Activated naive CD4-positive, alpha-beta T cell treated with anti-CD3 and anti-CD28 coated beads, Interleukin-2, amount 50 U/mL, for 24 hours (primary cell): ENCODE measurements around the gene VTI1A.

Experiments
- H3K27ac Mint-ChIP-seq: one replicate; pipeline ENCODE4 v1.8.0; 2021; ENCODE audit warnings: mild to moderate bottlenecking, mixed read lengths
- H3K27me3 Mint-ChIP-seq: one replicate; pipeline ENCODE4 v1.8.0; 2021; ENCODE audit warnings: mixed read lengths
- H3K36me3 Mint-ChIP-seq: one replicate; pipeline ENCODE4 v1.8.0; 2021; ENCODE audit warnings: mixed read lengths
- H3K4me1 Mint-ChIP-seq: one replicate; pipeline ENCODE4 v1.8.0; 2021; ENCODE audit warnings: mixed read lengths
- H3K4me3 Mint-ChIP-seq: one replicate; pipeline ENCODE4 v1.8.0; 2021; ENCODE audit warnings: mild to moderate bottlenecking, mixed read lengths
- H3K9me3 Mint-ChIP-seq: one replicate; pipeline ENCODE4 v1.8.0; 2021; ENCODE audit warnings: mixed read lengths

Gene VTI1A

DNA sequence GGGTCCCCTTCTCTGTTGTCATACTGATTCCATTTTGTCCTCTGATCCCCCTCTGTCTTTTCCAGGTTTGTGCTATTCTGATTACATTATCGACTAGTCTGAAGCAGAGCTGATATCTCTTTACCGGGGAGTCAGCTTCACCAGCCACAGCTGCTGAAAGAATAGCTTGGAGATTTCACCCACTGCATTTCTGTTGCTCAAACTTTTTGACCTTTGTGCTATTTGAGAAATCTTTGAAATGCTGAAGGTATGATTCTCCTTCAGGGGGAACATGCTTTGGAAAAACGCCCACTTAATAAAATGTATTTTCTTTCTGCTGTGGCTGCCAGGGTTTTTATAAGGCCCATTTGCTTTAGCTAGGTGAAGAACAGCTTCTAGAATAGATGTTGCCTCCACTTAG is 305.3 kb downstream of the VTI1A start:
- H3K27me3 Mint-ChIP-seq: no peaks in the 10 kb centered on the region
- peaks cover 8% of the 10 kb centered on the region for H3K36me3 Mint-ChIP-seq
- H3K9me3 Mint-ChIP-seq: no peaks in the 10 kb centered on the region
- H3K4me3 Mint-ChIP-seq: no peak overlapping the region
- no peaks in the 10 kb centered on the region for H3K4me1 Mint-ChIP-seq
- H3K27ac Mint-ChIP-seq: no peak overlapping the region

DNA sequence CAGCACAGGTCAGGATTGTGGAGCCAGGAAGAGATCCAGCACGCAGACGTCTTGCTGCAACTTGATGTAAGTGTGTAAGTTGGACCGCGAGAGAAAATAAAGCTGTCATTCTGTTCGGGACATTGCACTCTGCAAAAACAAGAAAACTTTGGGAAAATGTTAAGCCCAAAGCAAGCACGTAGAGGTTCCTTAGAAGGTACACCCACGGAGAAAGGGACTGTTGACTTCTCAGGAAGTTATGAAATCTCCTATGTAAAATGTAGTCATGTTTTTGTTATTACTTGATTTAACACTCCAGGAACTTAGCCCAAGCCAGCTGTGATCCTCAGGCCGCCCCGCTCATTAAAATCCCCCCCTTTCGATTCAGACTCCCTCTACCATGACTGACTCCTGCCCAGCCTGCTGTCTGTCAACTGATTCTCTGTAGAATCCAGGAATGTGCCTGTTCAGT is 307.0 kb downstream of the VTI1A start:
- H3K27ac Mint-ChIP-seq: no peak overlapping the region
- peaks cover 12% of the 10 kb centered on the region for H3K36me3 Mint-ChIP-seq
- H3K9me3 Mint-ChIP-seq: no peaks in the 10 kb centered on the region
- no peak overlapping the region for H3K4me3 Mint-ChIP-seq
- H3K27me3 Mint-ChIP-seq: no peaks in the 10 kb centered on the region
- H3K4me1 Mint-ChIP-seq: no peaks in the 10 kb centered on the region

DNA sequence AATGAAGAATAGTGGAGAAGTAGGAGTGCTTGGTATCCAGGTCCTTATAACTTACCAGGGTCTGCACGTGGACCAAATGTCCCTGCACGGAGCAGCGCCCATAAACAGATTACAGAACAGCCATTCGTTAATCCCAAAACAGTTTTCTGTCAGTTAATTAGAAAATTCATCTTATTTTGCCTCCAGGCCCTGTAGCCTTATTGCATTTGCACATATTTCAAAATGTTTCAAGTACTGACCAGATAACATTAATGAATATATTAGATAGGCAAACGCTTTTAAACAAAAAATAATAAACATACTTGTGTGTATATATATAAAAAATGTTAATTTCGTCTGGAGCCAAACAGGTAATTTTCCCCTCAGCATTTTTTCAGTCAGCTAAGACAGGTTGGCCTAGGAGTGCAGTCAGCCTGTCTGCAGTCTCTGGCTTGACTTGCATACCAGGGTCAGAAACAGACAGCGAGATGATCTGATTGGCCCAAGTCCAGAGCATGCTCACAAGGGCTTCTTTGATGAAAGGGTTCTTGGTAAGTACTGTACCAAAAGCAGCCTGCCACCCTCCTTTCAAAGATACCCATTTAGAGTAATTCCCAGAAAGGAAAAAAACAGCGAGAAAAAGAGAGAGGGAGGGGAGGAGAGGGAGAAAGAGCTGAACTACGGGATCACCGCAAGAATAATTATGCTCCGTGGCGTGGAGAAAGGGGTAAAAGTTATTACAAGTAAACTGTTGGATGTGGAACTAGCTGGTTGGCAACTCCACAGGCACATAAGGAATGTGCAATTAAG is 308.6 kb downstream of the VTI1A start:
- H3K36me3 Mint-ChIP-seq: peaks cover 12% of the 10 kb centered on the region
- H3K9me3 Mint-ChIP-seq: no peaks in the 10 kb centered on the region
- no peaks in the 10 kb centered on the region for H3K27me3 Mint-ChIP-seq
- no peaks in the 10 kb centered on the region for H3K4me1 Mint-ChIP-seq
- H3K27ac Mint-ChIP-seq: no peak overlapping the region
- no peak overlapping the region for H3K4me3 Mint-ChIP-seq

DNA sequence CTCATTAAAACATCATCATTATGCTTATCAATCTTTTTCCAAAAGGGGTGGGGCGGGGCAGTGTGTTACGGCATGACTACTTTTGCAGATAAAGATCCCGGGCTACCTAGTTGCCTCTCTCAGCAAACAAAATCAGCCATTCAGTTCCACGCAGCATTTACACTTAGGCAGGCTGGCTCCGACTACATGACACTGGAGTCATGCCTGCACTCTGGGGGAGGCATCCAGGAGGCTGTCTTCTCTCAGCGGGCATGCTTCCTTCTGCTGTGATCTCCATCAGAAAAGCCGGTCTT is 309.2 kb downstream of the VTI1A start:
- Mint-ChIP-seq H3K4me3 (no peak overlapping the region), H3K36me3 (peaks cover 11% of the 10 kb centered on the region), H3K27me3 (no peaks in the 10 kb centered on the region), H3K27ac (no peak overlapping the region), H3K9me3 (no peaks in the 10 kb centered on the region), H3K4me1 (no peaks in the 10 kb centered on the region)

DNA sequence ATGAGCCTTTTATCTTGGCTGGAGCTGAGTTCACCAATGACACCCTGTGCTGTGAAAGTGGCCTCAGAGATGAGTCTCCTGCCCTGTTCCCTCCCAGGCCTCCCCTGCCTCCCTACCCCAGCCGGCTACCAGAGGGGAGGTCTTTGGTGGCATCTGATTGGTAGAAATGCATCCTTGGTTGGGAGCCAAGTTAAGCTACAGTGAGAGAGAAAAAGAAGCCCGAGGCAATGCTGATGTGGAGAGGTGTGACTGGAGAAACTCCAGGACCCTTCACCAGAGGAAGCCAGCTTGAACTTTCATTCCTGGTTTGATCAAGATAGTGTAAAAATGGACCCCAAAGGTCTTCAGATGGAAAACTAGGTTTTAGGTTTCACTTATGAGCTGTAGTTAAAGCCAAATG is 311.9 kb downstream of the VTI1A start:
- peaks cover 9% of the 10 kb centered on the region for H3K36me3 Mint-ChIP-seq
- no peaks in the 10 kb centered on the region for H3K27me3 Mint-ChIP-seq
- H3K27ac Mint-ChIP-seq: no peak overlapping the region
- H3K4me3 Mint-ChIP-seq: no peak overlapping the region
- no peaks in the 10 kb centered on the region for H3K9me3 Mint-ChIP-seq
- no peaks in the 10 kb centered on the region for H3K4me1 Mint-ChIP-seq

DNA sequence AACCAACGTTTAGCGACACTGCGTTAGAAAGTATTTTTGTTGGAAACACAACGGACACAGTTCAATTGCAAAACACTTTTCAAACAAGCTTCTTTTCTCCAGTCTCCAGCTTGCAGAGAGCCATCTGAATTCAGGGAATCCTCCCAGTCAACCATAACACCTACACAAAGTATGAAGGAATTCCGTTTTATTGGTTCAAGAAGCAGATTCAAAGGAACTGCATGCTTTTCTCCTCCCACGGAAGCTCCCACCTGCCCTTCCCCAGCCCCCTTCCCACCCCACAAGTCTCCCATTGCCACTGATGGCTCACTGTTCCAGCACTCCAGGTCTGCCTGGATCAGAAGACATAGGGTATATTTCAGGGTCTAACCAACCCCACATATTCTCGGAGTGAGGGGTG is 312.5 kb downstream of the VTI1A start:
- no peaks in the 10 kb centered on the region for H3K27me3 Mint-ChIP-seq
- no peaks in the 10 kb centered on the region for H3K9me3 Mint-ChIP-seq
- H3K36me3 Mint-ChIP-seq: peaks cover 7% of the 10 kb centered on the region
- H3K4me1 Mint-ChIP-seq: no peaks in the 10 kb centered on the region
- no peak overlapping the region for H3K27ac Mint-ChIP-seq
- H3K4me3 Mint-ChIP-seq: no peak overlapping the region

DNA sequence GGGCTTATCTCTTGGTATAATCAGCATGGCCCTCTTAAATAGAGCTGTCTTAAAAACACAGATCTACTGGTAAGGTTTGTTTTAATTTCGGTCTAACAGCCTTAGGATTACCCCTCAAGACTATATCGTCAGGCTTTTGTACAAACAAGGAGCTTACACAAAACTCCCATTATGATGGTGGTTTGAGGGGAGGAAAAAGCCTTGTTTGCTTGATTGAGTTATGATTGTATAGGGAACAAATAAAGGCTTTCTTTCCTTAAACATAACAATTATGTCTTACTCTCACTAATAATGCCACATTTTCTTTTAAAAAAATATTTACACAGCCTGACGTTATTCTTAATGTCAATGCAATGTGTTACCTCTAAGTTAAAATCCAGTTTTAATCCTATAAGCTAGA is 314.2 kb downstream of the VTI1A start:
- H3K4me1 Mint-ChIP-seq: no peaks in the 10 kb centered on the region
- no peaks in the 10 kb centered on the region for H3K9me3 Mint-ChIP-seq
- H3K4me3 Mint-ChIP-seq: no peak overlapping the region
- H3K27me3 Mint-ChIP-seq: no peaks in the 10 kb centered on the region
- peaks cover 6% of the 10 kb centered on the region for H3K36me3 Mint-ChIP-seq
- H3K27ac Mint-ChIP-seq: no peak overlapping the region

DNA sequence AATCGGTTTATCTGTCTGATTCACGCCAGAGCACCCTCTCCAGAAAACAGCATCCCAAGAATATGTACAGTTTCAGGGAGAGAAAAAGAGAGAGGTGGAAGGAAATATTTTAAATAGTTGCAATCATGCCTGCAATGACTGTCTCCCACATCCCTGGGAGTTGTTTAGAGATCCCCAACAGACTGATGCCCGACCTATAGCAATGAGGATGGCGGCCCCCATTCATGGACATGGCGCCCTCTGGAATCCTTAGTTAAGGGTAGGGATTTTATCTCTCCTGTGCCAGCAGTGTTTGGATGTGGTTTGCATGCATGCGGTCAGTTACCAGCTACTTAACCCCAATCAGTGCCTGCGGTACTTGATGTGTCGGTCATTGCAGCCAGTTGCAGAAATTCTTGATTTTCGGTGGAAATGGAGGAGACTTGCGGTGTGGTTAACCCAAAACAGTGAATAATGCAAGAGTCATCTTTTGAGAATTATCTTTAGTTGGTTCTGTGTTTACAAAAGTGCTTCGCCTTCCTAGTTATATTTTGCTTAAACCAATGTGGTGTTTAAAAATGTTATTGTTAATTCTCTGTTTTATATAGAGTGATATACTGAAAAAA is 317.0 kb downstream of the VTI1A start:
- Mint-ChIP-seq H3K4me1 (no peaks in the 10 kb centered on the region), H3K36me3 (no peaks in the 10 kb centered on the region), H3K27me3 (no peaks in the 10 kb centered on the region)

DNA sequence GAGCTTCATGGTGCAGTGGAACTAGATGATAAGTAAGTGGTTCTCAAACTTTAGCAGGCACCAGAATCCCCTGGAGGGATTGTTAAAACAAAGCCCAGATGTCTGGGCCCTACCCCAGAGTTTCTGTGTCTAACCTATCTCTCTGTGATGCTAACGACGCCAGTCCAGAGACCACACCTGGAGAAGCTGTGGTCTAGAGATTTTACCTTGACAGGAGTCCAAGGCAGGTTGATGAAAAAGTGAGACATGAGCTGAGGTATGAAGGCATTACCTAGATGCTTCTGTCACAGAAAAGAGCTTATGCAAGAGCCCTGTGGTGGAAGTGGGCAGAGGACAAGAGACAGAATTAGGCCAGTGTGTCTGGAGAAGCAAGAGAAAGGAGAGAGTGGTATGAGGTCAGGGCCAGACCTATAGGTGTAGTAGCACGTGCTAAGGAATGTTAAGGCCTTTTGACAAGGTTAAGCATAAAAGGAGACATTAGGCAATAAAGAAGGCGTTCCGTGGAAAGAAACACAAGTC is 318.8 kb downstream of the VTI1A start:
- H3K27ac Mint-ChIP-seq: no peak overlapping the region
- H3K4me3 Mint-ChIP-seq: no peak overlapping the region
- H3K4me1 Mint-ChIP-seq: no peaks in the 10 kb centered on the region
- H3K9me3 Mint-ChIP-seq: no peaks in the 10 kb centered on the region
- H3K27me3 Mint-ChIP-seq: no peaks in the 10 kb centered on the region
- no peaks in the 10 kb centered on the region for H3K36me3 Mint-ChIP-seq

More for the DNA sequence above, 317.0 kb downstream of the VTI1A start:
- Mint-ChIP-seq H3K9me3 (no peaks in the 10 kb centered on the region), H3K4me3 (no peak overlapping the region), H3K27ac (no peak overlapping the region)

DNA sequence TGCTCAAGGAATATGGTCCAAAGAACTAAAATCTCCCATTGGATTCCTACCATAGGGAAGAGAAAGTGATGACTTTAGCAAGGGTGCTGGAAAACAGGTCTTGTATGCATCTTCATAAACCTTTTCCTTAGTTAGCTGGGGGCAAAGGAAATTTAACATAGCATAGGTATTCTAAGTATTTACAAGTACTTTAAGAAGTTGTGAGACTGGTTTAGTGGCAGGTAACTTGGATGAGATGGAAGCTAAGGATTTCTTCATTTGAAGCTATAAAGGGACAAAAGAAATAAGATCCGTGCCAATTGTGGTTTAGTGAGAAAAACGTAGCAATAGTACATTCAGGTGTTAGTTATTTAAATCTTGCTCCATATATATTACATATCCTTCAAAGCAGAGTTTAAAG is 319.6 kb downstream of the VTI1A start:
- Mint-ChIP-seq H3K27me3 (no peaks in the 10 kb centered on the region), H3K9me3 (no peaks in the 10 kb centered on the region), H3K36me3 (peaks cover 3% of the 10 kb centered on the region), H3K4me1 (no peaks in the 10 kb centered on the region), H3K27ac (no peak overlapping the region), H3K4me3 (no peak overlapping the region)

DNA sequence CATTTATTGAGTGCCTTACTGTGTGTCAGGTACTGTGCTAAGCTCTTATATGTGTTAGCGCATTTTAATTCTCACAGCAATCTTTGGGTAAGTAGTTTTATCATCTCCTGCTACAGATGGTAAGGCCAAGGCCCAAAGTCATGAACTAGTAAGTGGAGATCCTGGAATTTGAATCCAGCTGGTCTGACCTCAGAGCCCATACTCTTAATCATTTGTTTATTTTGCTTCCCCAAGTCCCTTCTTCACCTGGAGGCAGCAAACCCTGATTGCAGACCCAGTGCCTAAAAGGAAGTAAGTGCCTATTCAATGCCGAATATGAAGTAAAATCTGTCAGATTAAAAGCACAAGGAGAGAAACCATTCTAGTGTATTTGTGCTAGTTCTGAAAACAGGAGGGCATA is 320.1 kb downstream of the VTI1A start:
- Mint-ChIP-seq H3K36me3 (peaks cover 3% of the 10 kb centered on the region), H3K9me3 (no peaks in the 10 kb centered on the region), H3K27me3 (no peaks in the 10 kb centered on the region), H3K27ac (no peak overlapping the region), H3K4me1 (no peaks in the 10 kb centered on the region), H3K4me3 (no peak overlapping the region)

DNA sequence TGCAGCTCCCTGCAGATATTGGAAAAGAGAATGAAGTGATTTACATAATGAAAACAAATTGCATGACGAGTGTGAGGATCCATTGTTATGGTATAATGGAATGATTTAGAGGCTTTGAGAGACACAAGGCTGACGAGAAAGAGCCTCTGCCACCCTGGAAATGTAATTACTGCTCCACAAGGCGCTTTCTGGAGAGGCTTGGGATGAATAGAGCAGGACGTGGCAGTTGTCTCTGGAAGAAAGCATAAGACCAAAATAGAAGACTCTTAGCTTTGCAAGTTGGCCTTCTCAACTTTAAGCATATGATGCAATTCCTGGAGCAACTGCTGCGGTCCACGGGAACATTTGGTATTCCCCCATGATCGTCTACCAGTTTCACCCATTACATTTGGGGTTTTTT is 321.1 kb downstream of the VTI1A start:
- Mint-ChIP-seq H3K4me3 (no peak overlapping the region), H3K9me3 (no peaks in the 10 kb centered on the region), H3K27ac (no peak overlapping the region), H3K4me1 (no peaks in the 10 kb centered on the region), H3K27me3 (no peaks in the 10 kb centered on the region), H3K36me3 (peaks cover 3% of the 10 kb centered on the region)

DNA sequence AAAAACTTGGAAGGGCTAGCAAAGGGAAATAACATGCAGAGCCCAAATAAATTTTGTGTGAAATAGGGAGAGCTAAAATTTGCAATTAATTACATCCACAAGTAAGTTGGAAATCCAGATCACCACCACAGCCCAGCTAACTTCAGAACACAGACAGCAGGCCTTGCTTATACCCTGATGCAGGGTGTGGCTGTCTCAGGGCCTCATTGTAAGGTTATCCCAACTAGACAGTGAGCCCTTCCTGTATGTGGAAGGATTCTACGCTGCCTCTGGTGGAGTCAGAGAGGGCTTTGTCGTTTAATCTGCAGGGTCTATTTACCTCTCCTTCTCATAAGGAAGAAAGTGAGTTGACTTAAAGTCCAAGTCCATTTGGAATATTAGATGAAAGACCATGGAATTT is 322.1 kb downstream of the VTI1A start:
- H3K9me3 Mint-ChIP-seq: no peaks in the 10 kb centered on the region
- H3K36me3 Mint-ChIP-seq: peaks cover 6% of the 10 kb centered on the region
- no peaks in the 10 kb centered on the region for H3K27me3 Mint-ChIP-seq
- no peak overlapping the region for H3K4me3 Mint-ChIP-seq
- H3K4me1 Mint-ChIP-seq: no peaks in the 10 kb centered on the region
- H3K27ac Mint-ChIP-seq: no peak overlapping the region

DNA sequence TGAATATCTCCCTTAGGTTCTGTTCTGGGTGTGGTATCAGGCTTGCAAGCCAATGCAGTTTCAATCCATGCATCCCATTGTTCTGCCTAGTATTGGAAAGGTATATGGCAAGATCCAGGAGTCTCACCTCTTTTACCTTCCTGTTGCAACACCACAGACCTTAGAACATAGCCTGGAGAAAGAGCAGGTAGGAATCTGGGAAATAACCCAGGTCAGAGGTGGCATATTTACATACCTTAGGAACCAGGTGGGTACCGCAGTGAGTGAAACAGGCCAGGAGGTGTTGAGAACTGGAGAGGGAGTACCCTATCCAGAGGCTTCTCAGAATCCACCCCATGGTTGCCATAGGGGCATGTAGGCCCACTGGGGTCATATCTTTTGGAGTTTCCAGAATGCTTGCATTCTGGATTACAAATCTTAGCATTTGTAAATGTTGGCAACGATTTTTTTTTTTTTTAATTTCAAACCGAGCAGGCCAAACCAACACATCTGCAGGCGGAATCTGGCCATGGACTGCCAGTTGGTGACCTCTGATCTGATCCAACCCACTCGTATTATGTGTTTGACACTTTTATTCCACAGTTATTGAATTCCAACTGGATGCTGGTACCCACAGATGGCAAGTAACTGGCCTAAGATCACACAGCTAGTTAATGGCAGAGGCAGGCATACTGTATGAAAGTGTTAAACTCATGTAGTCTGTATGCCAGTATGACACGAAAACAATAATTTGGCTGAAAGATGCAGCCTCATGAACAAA is 322.8 kb downstream of the VTI1A start:
- Mint-ChIP-seq H3K4me1 (no peaks in the 10 kb centered on the region), H3K27me3 (no peaks in the 10 kb centered on the region), H3K27ac (no peak overlapping the region), H3K4me3 (no peak overlapping the region), H3K36me3 (peaks cover 6% of the 10 kb centered on the region), H3K9me3 (no peaks in the 10 kb centered on the region)

DNA sequence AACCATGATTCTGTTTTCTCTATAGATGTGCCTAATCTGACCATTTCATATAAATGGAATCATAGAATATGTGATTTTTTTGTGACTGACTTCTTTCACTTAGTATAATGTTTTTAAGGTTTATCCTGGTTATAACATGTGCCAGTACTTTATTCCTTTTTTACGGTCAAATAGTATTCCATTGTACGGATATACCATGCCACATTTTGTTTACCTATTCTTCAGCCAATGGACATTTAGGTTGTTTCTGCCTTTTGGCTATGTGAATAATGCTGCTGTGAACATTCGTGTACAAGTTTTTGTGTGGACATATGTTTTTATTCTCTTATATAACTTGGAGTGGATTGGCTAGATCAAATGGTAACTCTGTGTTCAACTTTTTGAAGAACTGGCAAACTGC is 324.7 kb downstream of the VTI1A start:
- Mint-ChIP-seq H3K36me3 (peaks cover 6% of the 10 kb centered on the region), H3K4me3 (no peak overlapping the region), H3K27ac (no peak overlapping the region), H3K4me1 (no peaks in the 10 kb centered on the region), H3K27me3 (no peaks in the 10 kb centered on the region), H3K9me3 (no peaks in the 10 kb centered on the region)

DNA sequence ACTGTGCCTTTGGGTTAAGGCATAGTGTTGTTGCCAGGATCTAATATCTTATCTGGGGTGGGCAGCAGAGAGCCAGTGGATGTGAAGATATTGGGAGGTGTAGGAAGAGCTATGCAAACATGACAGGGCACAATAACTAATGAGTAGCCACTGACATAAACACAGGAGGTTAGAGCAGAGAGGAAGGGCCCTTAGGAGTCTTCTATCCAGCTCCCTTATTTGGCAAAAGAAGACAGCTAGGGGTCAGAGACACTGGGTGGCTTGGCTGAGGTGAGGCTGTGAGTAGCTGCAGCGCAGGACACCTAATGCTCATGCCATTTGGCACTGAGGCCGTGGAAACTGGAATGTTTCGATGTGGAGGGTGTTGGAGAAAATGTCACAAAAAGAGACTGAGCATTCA is 326.8 kb downstream of the VTI1A start:
- no peaks in the 10 kb centered on the region for H3K4me1 Mint-ChIP-seq
- H3K27me3 Mint-ChIP-seq: no peaks in the 10 kb centered on the region
- no peaks in the 10 kb centered on the region for H3K9me3 Mint-ChIP-seq
- H3K4me3 Mint-ChIP-seq: no peak overlapping the region
- no peak overlapping the region for H3K27ac Mint-ChIP-seq
- peaks cover 6% of the 10 kb centered on the region for H3K36me3 Mint-ChIP-seq
